ENCODE measurements around the gene TBX10.
"Not testable (repeated sequence)": the region's sequence is repeated elsewhere in the genome, so short reads cannot be mapped to it uniquely, and the experiment has no call there.

The TBX10 gene

DNA sequence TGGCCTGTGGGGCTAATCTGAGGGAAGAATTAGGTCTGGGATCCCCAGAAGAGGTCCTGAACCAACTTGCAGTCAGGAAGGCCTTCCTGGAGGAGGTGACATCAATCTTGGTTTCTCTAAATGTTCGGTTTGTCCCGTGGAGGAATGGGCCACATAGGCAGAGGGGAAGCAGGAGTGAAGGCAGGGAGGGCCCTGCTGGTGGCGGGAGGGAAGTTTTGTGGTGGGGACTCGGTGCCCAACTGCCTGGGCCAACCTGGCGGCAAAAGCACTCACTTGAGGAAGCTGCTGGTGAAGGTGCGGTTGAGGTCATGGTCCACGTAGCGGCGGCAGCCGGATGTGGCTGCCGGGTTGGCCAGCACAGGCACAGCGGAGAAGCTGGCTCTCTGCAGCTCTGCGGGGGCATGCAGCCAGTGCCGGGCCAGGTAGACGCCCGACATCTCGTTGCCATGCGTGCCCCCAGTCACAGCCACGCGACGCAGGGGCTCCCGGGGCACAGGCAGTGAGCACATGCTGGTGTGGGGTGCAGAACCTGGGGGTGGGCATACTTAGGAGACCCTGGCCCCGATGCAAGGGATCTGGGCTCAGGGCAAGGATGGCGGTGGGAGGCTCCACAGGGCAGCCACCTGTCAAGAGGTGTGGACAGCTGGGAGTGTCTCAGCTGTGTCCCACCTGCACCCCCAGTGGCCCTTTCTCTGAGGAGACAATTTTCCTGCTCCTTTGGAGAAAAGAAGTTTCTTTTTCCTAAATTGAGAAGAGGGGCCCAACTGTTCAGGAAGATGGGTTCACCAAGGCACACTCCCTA, 7.2 kb upstream of the TBX10 start:
- no peak for DNase-seq (ENCODE audit: low read depth, low spot score)

DNA sequence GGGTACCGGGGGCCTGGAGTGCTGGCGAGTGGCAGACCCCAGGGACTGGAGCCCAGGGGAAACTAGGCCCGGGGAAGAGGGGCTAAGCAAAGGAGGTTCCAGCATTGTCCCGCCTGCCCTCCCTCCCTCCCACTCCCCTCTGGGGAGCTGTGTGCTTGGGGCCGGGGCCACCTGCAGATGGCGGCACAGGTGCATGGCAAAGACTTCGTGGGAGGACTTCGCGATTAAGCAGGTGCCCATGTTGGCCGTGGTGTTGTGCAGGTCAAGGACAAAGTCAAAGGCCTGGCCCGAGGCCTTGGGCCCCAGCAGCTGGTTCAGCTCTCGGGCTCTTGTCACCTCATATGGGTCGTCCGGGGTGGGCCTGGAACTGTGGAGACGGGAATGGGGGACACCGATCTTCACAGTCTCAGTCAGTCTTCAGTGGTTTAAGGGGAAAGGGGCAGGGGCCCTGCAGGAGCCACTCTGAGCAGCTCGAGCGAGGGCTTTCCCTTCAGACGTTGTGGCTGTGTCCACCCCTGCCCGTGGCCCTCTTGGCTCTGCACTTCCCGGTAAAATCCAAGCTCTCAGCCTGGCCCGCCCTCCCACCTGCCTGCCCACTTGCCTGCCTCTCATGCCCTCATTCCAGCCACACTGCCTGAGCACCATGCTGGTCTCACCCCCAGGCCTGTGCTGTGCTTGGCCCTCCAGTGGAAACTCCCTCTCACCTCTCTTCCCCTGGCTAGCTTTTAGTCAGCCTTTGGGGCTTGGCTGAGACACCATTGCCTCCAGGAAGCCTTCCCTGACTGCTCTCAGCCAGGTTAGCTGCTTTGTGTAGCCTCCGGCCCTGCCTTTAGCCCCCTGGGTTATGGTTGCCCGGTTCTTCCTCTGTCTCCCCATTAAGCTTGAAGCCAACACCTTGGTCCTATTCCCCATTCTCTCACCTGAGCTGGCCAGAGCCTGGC, 6.2 kb upstream of the TBX10 start:
- DNase-seq (ENCODE audit: low read depth, low spot score) = no peak

DNA sequence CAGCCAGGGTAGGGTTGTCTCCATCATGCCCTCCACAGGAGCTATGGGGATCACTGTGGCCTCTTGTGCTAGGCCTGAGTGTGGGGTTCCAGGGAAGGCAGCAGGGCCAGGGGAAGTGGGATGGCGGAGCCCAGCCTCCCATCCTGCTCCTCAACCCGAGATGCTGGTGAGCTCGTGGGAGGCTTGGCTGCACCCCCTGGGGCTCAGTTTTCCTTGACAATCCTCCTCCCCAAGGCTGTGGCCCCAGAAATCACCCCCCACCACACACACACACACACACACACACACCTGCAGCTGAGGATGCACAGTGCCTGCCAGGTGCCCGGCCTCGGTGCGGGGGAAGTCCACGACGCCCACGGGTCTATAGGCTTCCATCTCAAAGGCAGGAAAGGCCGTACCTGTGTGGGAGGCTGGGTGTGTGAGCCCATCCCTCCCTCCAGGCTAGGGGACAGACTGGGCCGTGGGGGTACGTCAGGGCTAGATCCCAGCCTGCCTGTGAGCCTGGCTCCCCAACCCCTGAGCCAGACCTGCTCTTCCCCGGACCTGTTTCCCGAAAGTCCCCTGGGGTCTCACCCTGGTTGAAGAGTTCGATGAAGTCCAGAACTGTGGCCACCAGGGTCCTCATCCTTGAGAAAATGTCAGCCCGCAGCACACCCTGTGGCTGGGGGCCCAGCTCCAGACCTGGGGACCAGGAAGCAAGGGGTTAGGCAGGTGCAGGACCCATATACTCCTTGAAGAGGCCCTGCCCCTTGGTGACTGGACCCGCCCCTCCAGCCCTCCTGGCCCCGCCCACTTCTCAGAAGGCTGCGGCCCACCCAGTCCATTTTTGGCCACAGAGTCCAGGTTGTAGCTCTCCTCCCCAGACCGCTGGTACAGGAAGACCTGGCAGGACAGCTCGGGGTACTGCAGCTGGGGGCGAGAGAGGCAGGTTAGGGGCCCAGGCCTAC, 5.2 kb upstream of the TBX10 start:
- DNase-seq (ENCODE audit: low read depth, low spot score) = no peak

DNA sequence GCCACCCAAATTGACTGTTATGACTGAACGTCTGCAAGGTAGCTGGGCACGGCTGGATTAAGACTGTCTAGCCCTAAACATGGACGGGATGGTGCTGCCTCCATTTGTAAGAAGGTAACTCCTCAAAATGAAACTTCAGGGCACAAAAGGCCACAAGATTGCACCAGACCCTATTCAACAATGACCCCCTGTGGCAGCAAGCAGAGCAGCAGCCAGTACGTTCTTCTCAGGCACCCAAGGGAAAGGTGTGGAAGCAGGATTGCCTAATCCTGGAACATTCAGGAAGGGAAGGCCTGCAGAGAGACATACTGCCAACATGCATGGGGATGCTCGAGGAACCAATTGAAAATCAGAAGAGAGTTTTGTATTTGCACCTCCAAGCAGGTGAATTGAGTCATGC, 4.5 kb upstream of the TBX10 start:
- DNase-seq (ENCODE audit: low read depth, low spot score) = no peak

DNA sequence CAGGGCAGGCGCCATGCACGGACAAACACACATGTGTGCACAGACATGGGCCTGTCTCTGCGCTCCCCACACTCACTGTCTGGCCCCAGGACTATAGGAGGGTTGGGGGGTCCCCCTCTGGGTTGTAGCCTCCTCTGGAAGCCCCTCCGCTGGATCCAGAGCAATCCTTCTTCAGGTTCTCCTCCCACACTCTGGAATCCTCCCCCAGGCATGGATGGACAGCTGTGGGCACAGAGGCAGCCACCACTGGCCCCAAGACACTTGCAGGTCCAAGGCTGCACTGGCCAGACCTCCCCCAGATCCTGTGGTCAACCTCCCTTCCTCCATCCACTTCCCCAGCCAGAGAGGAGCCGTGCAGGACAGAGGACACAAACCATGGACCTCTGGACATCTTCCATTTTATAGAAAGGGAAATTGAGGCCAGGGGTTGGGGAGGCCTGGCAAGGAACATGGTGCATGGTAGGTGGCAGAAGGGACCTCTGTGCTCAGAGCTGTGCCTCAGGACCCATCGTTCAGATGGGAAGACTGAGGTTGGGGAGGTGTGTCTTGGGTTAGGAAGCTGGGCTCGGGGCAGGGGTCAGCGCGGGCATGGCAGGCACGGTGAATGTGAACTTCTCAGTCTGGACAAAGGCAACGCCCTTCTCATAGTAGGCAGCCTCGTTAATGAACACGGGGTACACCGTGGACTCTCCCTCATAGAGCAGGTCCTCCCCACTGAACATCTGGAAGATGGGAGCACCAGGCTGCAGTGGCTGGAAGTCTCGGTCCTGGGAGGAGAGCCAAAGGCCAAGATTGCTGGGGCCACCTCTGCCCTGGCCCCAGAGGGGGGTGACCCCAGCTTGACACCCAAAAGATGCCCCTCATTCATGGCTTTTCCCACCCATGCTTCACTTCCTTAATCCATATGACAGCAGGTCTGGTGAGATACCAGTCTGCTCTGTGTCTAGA, 2.9 kb upstream of the TBX10 start:
- DNase-seq (ENCODE audit: low read depth, low spot score) = no peak

DNA sequence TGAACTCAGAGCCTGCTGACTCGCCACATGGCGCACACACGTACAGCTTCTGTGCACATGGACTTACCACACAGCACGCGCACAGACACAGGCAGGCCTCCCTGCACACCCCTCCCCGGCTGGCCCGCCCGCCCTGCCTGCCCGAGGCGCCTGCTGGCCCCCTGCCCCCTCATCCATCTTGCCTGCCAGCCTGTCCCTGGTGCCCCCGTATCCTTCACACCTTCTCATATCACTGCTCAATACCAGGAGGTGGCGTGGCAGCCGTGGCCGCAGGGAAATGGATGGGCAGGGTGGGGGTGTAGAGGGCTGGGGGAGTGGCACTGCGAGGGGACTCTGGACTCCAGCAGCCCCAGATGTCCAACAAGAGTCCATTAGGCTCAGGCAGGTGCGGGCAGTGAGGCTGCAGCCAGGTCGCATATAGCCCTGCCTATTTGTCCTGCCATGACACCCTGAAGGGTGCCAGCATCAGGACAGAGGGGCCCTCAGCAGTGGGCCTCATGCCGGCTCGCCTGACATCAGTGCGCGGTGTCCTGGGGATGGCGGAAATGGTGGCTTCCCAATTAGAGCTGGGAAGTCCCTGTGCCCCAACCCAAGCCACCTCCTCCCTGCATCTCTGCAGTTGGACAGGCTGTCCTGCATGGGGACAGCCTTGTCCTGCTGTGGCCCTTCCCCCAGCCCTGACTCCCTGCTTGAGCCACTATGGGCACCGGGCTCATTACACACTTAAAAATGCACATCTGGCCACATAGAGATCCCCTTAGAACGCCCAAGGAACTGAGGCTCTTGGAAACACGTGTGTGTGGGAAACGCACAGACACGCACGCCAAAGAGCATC, 2.0 kb upstream of the TBX10 start:
- DNase-seq (ENCODE audit: low read depth, low spot score) = no peak

DNA sequence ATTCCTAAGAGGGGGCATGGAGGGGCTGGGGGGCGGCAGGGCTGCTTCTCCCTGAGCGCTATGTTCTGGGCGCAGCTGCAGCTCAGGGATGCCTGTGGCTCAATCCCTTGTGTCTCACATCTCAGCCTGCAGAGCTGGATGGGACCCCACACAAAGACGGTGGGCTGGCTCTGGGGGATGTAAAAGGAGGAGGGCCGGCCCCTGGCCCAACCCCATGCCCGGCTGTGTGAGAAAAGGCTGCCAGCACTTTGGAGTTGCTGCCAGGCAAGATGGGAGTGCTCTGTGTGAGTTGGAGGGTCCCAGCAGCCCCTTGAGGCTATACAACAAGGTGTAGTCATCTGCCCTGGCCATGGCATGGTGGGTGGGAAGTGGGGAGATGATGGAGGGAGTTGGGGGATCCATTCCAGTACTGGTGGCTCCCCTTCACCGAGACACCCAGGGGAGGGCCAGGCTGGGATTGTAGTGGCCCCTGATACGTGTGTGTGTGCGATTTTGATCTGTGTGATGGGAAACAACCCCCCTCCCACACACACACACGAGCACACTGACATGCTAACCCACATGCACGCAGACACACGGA, 1.3 kb upstream of the TBX10 start:
- DNase-seq (ENCODE audit: low read depth, low spot score) = no peak

DNA sequence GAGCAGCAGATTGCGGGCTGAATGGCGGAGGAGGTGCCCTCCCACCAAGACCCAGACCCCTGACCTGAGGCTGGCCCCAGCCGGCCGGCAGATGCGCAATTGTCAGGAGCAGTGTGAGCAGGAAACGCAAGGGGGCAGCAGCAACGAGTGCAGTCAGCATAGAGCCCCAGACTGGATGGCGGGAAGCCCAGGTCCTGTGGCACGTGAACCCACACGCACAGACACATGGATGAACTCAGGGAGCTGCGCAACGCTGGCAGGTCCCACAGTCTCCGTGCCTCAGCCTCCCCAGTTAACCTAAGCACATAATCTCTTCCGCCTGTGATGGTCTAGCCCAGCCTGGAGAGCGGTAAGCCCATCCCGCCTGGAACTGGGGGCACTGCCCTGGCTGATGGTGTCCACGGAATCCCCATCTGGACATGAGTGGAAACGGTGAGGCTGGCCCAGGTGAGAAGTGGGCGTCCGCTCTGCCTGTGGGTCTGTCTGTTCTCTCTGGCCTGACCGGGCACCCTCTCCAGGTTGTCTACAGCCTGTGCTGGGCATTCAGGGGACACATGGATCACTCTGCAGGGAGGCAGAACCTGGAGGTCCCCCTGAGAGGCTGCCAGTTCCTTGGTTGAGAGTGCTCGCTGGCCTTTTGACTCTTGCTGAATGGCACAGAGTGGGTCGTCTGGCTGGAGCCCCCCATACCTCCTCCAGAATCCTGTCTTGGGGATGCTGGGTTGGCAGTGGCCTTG, 626 bp upstream of the TBX10 start:
- DNase-seq (ENCODE audit: low read depth, low spot score) = no peak

DNA sequence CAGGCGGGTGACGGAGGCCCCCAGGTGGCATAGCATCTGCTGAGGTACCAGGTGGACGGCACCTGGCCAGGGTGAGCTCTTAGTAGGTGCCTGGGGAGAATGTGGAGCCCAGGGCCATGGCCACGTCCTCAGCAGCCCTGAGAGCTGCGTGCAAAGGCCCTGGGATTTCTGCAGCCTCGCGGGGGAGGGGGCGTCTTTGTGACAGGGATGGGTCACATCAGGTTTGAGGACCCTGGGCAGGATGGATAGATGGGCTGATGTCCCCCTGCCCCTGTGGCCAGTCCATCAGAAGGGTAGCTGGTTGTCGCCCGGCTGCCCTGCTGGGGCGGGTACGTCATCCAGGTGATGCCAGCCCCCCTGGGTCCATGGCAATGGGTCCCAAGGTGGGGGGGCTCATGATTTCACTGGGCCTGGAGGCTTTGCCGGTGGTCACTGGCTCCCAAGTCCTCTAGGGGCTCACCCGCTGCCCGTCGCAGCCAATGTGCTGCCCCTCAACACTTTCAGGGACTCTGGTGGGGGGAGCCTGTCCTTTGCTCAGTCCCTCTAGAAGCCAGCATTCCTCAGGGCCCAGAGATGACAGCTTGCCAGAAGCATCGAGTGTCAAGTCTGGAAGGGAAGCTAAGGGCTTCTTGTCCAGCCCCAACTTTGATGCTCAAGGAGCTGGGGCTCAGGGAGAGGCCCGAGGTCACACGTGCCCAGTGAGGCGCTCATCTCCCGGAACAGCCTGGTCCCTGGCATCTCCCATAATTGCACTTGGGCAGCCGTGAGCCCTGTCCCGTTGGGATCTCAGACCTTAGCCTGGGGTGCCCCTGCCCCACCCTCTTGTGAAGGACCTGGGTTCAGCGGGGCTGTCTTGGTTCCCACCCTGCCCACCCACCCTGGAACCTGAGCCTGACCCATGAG, 777 bp downstream of the TBX10 start:
- no peak for DNase-seq (ENCODE audit: low read depth, low spot score)

DNA sequence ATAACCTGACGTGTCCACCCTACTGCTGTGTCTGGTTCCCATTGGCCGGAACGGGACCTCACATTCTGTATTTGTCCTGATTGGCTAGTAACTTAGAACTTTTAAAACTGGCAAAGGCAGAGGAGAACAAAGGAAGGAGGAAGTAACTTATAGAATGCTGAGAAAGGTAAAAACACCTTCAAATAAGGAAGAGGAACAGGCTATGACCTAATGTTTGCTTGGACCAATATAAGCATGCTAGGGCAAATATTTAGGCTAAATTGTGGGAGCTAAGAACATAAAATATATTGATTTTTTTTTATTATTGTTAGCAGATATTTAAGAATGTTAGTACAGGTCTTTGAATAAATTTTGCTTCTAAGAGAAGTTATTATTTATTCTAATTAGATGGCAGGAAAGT, 2.1 kb downstream of the TBX10 start:
- DNase-seq (ENCODE audit: low read depth, low spot score) = not testable (repeated sequence)

DNA sequence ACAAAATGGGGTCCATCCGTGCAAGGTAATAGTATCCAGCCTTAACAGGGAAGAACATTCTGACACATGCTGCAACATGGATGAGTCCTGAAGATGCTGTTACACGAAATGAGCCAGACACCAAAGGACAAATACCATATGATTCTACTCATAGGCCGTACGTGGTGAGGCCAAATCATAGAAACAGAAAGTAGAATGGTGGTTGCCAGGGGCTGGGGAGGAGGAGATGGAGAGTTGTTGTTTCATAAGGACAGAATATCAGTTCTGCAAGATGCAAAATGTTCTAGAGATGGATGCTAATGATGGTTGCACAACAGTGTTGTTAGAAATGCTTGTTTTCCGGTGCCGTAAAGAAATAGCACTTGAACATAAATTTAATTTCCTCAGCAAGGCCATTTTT, 2.6 kb downstream of the TBX10 start:
- no peak for DNase-seq (ENCODE audit: low read depth, low spot score)

DNA sequence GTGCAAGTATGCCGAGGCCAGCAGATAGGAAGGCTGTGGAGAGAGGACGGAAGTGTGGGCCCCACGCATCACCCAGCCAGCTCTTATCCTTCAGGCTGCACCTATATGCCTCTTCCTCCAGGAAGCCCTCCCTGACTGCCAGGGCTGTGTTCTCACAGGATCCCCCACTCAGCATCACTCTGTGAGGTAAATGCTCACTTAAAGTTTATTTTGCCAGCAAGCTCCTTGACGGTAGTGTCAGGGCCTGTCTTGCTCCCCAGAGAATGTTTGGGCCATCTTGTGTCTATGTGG, 4.4 kb downstream of the TBX10 start:
- no peak for DNase-seq (ENCODE audit: low read depth, low spot score)

DNA sequence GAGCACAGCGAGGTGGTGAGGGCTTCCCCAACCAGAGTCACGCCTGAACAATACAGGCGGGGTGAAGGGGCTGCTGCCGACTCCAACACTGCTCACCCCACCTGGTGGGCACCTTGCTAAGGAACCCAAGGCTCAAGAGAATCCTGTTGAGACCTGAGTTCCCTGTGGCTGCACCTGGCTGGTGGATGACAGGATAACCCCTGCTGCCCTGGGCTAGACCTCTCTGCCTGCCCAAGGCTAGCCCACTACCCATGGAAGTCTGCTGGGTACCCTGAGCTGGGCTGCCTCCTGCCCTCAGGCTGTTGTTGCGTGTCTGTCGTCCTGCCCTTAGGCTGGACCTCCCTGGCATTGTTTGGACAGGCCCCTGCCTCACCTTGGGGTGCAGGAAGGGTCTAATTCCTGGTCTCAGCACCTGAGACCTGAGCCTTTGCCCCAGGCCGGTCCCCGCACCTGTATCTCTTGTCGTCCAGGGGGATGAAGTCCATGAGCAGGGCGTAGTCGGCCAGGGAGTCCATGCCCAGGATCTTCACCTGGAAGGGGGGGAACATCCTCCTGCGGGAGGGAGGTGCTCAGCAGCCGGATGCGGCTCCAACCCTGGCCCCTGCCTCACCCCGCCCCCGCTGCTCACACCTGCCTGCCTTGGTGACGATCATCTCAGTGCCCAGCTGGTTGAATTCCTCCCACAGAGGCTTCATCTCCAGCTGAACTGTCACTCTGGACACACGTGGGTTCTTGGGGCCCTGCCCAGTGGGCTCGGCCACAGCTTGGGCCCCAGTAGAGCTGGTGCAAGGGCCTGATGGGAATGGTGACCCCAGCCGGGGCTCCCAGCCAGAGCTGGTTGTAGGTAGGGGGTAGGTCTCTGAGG, 5.0 kb downstream of the TBX10 start:
- no peak for DNase-seq (ENCODE audit: low read depth, low spot score)

DNA sequence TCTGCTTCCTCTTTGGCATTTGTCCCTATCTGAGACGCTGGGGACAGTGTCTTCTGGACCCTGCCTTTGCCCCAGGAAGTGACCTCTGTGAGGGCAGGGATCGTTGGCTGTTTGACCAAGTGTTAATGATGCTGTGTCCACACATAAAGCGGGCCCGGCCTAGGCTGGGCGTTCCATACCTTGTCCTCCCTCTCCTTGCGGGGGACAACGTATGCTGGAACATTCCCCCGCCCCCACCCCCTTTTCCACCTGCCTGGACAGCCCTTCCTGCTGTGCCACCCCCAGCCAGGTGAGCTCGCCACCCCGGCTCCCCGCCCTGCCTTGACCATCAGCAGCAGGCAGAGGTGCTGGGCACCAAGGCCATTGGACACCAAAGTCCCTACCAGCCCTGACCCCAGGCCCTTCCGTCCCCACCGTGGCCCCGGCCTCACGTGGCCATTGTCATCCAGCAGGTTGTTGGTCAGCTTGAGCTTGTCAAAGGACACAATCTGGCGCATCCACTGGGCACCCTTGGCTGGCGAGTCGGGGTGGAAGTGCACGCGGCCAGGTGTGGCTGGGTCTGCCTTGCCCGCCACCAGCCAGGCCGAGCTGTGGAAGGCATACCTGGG, 5.7 kb downstream of the TBX10 start:
- no peak for DNase-seq (ENCODE audit: low read depth, low spot score)

DNA sequence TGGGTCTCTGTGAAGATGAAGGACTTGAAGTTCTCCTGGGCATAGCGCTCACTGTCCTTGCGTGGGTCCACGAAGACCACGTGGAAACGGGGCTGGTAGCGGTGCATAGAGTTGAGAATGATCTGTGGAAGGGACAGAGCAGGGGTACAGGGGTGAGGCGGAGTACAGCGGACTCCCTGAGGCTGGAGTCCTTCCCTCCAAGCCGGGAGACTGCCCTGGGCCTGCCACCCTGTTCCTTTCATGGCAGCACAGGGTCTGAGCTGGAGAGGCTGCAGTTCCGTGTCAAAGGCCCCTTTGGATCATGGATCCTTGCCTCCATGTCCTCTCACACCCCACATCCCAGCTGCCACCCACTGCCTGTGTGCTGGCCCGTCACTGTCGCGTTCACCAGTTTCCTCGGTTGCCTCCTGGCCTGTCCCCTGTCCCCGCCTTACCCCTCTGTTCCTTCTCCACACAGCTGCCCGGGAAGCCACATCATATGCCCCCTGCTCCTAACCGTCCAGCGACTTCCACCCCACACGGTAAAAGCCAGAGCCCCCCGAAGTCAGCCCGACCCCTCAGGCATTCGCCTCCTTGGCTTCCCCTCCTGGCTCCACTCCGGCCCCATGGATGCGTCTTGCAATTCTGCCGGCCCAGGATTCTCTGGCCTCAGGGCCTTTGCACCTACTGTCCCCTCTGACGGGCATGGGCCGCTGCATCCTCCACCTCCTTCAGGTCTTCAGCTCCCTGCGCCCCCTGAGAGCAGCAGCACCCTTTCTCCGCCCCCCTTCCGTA, 6.4 kb downstream of the TBX10 start:
- DNase-seq (ENCODE audit: low read depth, low spot score) = no peak
